K562 (cell line): ENCODE data around the gene HFE. TPM values are rescaled to one million over a fixed set of nuclear protein-coding genes. Genes with fewer than 3 reads are reported as not detected.

ENCODE experiments used
- BCLAF1 ChIP-seq, 2 experiments: fragments of 450-650 bp in 1 of 2; IDR thresholded peaks; 2 replicates each; pipeline ENCODE4 v1.6.1; 2011 to 2017; ENCODE audit warnings: low read depth in 2 of 2, antibody characterized with exemption in 1 of 2, borderline replicate concordance in 1 of 2, low read length in 1 of 2, mild to moderate bottlenecking in 1 of 2, mixed read lengths in 1 of 2; ENCODE audit not compliant: control insufficient read depth in 1 of 2
- BRCA1 ChIP-seq, 2 experiments: fragments of 450-650 bp in 1 of 2; sonication (generic) in 1 of 2; formaldehyde crosslinking in 1 of 2; IDR thresholded peaks; 2 replicates each; pipeline versions ENCODE4 v1.5.0 to v1.6.1; 2017 to 2020; ENCODE audit warnings: mild to moderate bottlenecking in 1 of 2, missing genetic modification reagents in 1 of 2
- BRD4 ChIP-seq: fragments of 200-600 bp; sonication (generic); IDR thresholded peaks from 2 replicates; pipeline ENCODE4 v1.6.1; 2017; ENCODE audit warnings: inconsistent platforms
- DNMT1 ChIP-seq: fragments of 450-650 bp; IDR thresholded peaks from 2 replicates; pipeline ENCODE4 v1.6.1; 2016; ENCODE audit warnings: antibody characterized with exemption, mild to moderate bottlenecking
- FIP1L1 ChIP-seq: fragments of 200-400 bp; formaldehyde crosslinking; IDR thresholded peaks from 2 replicates; pipeline ENCODE4 v1.6.1; 2018; ENCODE audit warnings: mild to moderate bottlenecking, low read depth, low read length; ENCODE audit not compliant: poor library complexity, severe bottlenecking
- FOSL1 ChIP-seq: fragments of 200-800 bp; sonication (Bioruptor generic); conservative IDR thresholded peaks from 2 replicates; pipeline ENCODE4 v1.6.1; 2016; ENCODE audit warnings: missing genetic modification characterization, missing compliant biosample characterization
- FOXK2 ChIP-seq, 2 experiments: fragments of 450-650 bp; IDR thresholded peaks in 1 of 2; conservative IDR thresholded peaks in 1 of 2; 2 replicates each; pipeline ENCODE4 v1.6.1; 2016; ENCODE audit warnings: low read depth in 2 of 2, mild to moderate bottlenecking in 1 of 2
- KDM2B ChIP-seq: fragments of 250-450 bp; sonication (Bioruptor Pico); IDR thresholded peaks from 2 replicates; pipeline ENCODE4 v1.8.0; 2021; ENCODE audit warnings: mild to moderate bottlenecking, moderate library complexity
- MTA3 ChIP-seq: fragments of 450-650 bp; formaldehyde crosslinking; IDR thresholded peaks from 2 replicates; pipeline ENCODE4 v1.6.1; 2017; ENCODE audit warnings: mild to moderate bottlenecking, borderline replicate concordance
- NR1H2 ChIP-seq: sonication (generic); formaldehyde crosslinking; IDR thresholded peaks from 2 replicates; pipeline ENCODE4 v1.4.0; 2020; ENCODE audit warnings: mild to moderate bottlenecking, missing genetic modification reagents
- POLR2A ChIP-seq: fragments of 450-650 bp; conservative IDR thresholded peaks from 2 replicates; pipeline ENCODE4 v1.6.1; 2016
- RCOR1 ChIP-seq, 2 experiments: IDR thresholded peaks; 2 replicates each; pipeline ENCODE4 v1.6.1; 2012; ENCODE audit warnings: low read depth in 2 of 2, low read length in 2 of 2, borderline replicate concordance in 1 of 2, improper control_type of control experiment in 1 of 2
- RFX1 ChIP-seq: fragments of 450-650 bp; IDR thresholded peaks from 2 replicates; pipeline ENCODE4 v1.6.1; 2016; ENCODE audit warnings: mild to moderate bottlenecking, moderate library complexity
- RHOXF2B ChIP-seq: fragments of 250-450 bp; sonication (Bioruptor Pico); conservative IDR thresholded peaks from 2 replicates; pipeline ENCODE4 v1.5.1; 2021
- SMARCA4 ChIP-seq: fragments of 450-650 bp; IDR thresholded peaks from 2 replicates; pipeline ENCODE4 v1.6.1; 2016
- SMC3 ChIP-seq: conservative IDR thresholded peaks from 2 replicates; pipeline ENCODE4 v1.6.1; 2011; ENCODE audit warnings: low read depth, low read length, improper control_type of control experiment; ENCODE audit not compliant: insufficient read depth
- TCF7 ChIP-seq: sonication (generic); IDR thresholded peaks from 2 replicates; pipeline ENCODE4 v1.6.1; 2016; ENCODE audit warnings: antibody characterized with exemption, borderline replicate concordance
- TFAM ChIP-seq: fragments of 250-450 bp; sonication (Bioruptor Pico); conservative IDR thresholded peaks from 2 replicates; pipeline ENCODE4 v1.5.0; 2021; ENCODE audit warnings: mild to moderate bottlenecking, moderate library complexity
- TGIF2 ChIP-seq: sonication (generic); formaldehyde crosslinking; IDR thresholded peaks from 2 replicates; pipeline ENCODE4 v1.8.1; 2022; ENCODE audit warnings: mild to moderate bottlenecking, missing genetic modification reagents, moderate library complexity
- THRAP3 ChIP-seq: fragments of 450-650 bp; IDR thresholded peaks from 2 replicates; pipeline ENCODE4 v1.6.1; 2016; ENCODE audit warnings: mild to moderate bottlenecking, inconsistent platforms, borderline replicate concordance
- ZC3H11A ChIP-seq: IDR thresholded peaks from 2 replicates; pipeline ENCODE4 v1.6.1; 2012; ENCODE audit warnings: low read depth, low read length, improper control_type of control experiment
- ZFP30 ChIP-seq: fragments of 250-450 bp; sonication (Bioruptor Pico); IDR thresholded peaks from 2 replicates; pipeline ENCODE4 v1.8.0; 2022; ENCODE audit warnings: moderate library complexity, mild to moderate bottlenecking, inconsistent platforms, borderline replicate concordance
- ZFP36 ChIP-seq: fragments of 150-350 bp; IDR thresholded peaks from 2 replicates; pipeline ENCODE4 v1.6.1; 2018; ENCODE audit warnings: low read length, low read depth; ENCODE audit not compliant: partially characterized antibody
- ZNF212 ChIP-seq: fragments of 450-650 bp; formaldehyde crosslinking; IDR thresholded peaks from 2 replicates; pipeline ENCODE4 v1.4.0; 2020; ENCODE audit warnings: mild to moderate bottlenecking
- ZNF436 ChIP-seq: fragments of 250-450, 450-650 bp; sonication (Bioruptor Pico); formaldehyde crosslinking; IDR thresholded peaks from 2 replicates; pipeline ENCODE4 v1.7.0; 2020; ENCODE audit warnings: mild to moderate bottlenecking
- ZNF586 ChIP-seq: fragments of 450-650 bp; formaldehyde crosslinking; conservative IDR thresholded peaks from 2 replicates; pipeline ENCODE4 v1.4.0; 2020; ENCODE audit warnings: mild to moderate bottlenecking, moderate library complexity
- ZNF644 ChIP-seq: fragments of 200-800 bp; sonication (Bioruptor generic); IDR thresholded peaks from 2 replicates; pipeline ENCODE4 v1.6.1; 2016; ENCODE audit warnings: low read depth, missing genetic modification characterization, missing compliant biosample characterization
- polyA plus RNA-seq, 8 experiments: library from polyadenylated mRNA; depleted of rRNA in 4 of 8; stranded (reverse) in 5 of 8; unstranded in 3 of 8; fragments of >200 nt; fragmentation: Nextera tagmentation in 2 of 8; fragmentation: Illumina TruSeq in 1 of 8; extraction: Ambion mirVana in 2 of 8; extraction: Trizol in 1 of 8; gene quantifications; 2 replicates each; pipeline versions ENCODE4 v1.2.1 to v1.2.3, GENCODE V29; 2011 to 2014; ENCODE audit warnings: inconsistent platforms in 1 of 8, missing spikeins in 1 of 8
- total RNA-seq, 7 experiments: library from RNA; depleted of rRNA in 6 of 7; stranded (reverse); fragments of >200 nt in 6 of 7; fragmentation: Illumina TruSeq in 2 of 7; extraction: Trizol in 2 of 7; gene quantifications; 2 replicates each; pipeline versions ENCODE4 v1.2.1 to v1.2.3, GENCODE V29; 2011 to 2021; ENCODE audit warnings: low replicate concordance in 1 of 7

The HFE gene
- total and polyA plus RNA-seq, 9 of the 15 experiments (the other 6 are each of a cell fraction or from before 2014, with no cell fraction given) = 0.14 to 1.2 (median 0.76) TPM

GRCh38 chr6:26122793-26123674, 35.8 kb downstream of the HFE start (continued):
- TF ChIP-seq ZNF436 (peak; percentile 59), RCOR1 (IDR thresholded peaks at IDR 0.05; ENCODE audit: borderline replicate concordance in 1 of 2, low read depth in 2 of 2, low read length in 2 of 2) (peak; percentile 65 to 91; a peak in 3 of 4 replicates), POLR2A (no peak; the same call in none of the 2 replicates), ZNF644 (tag) (peak; percentile 67; the same call in 1 of the 2 replicates), BRD4 (peak; percentile 91; the same call in 1 of the 2 replicates), ZFP30 (no peak), TGIF2 (CRISPR knock-in tag) (peak; percentile 88; the same call in 1 of the 2 replicates), SMARCA4 (no peak), NR1H2 (0 out of 2 replicates have a peak, but pooled peaks have one; percentile 90), SMC3 (no peak), THRAP3 (peak; percentile 98; the same call in 1 of the 2 replicates), ZNF586 (peak; percentile 83; the same call in 1 of the 2 replicates), FOXK2 (conservative IDR thresholded peaks at IDR 0.05 in 1 of 2, IDR thresholded peaks at IDR 0.05 in 1 of 2; ENCODE audit: low read depth in 2 of 2) (peak; percentile 71 to 98; a peak in 3 of 4 replicates), TCF7 (0 out of 2 replicates have a peak, but pooled peaks have one; percentile 44), ZFP36 (peak; percentile 91), FOSL1 (tag) (peak; percentile 11), FIP1L1 (peak; percentile 99), TFAM (CRISPR knock-in tag) (no peak), ZC3H11A (peak; percentile 81; the same call in 1 of the 2 replicates), KDM2B (CRISPR knock-in tag) (no peak), ZNF212 (CRISPR knock-in tag) (peak; percentile 81), BRCA1 (IDR thresholded peaks at IDR 0.05) (no peak), BRCA1 (CRISPR knock-in tag; IDR thresholded peaks at IDR 0.05) (0 out of 2 replicates have a peak, but pooled peaks have one; percentile 86), RHOXF2B (CRISPR knock-in tag) (peak; percentile 89), MTA3 (peak; percentile 94), DNMT1 (no peak), BCLAF1 (IDR thresholded peaks at IDR 0.05; ENCODE audit: borderline replicate concordance in 1 of 2, control insufficient read depth in 1 of 2, low read depth in 2 of 2, low read length in 1 of 2) (peak; percentile 50 to 93; a peak in 2 of 4 replicates), RFX1 (peak; percentile 37; the same call in 1 of the 2 replicates)
